ENCODE data around the gene WDR18.

The WDR18 gene

DNA sequence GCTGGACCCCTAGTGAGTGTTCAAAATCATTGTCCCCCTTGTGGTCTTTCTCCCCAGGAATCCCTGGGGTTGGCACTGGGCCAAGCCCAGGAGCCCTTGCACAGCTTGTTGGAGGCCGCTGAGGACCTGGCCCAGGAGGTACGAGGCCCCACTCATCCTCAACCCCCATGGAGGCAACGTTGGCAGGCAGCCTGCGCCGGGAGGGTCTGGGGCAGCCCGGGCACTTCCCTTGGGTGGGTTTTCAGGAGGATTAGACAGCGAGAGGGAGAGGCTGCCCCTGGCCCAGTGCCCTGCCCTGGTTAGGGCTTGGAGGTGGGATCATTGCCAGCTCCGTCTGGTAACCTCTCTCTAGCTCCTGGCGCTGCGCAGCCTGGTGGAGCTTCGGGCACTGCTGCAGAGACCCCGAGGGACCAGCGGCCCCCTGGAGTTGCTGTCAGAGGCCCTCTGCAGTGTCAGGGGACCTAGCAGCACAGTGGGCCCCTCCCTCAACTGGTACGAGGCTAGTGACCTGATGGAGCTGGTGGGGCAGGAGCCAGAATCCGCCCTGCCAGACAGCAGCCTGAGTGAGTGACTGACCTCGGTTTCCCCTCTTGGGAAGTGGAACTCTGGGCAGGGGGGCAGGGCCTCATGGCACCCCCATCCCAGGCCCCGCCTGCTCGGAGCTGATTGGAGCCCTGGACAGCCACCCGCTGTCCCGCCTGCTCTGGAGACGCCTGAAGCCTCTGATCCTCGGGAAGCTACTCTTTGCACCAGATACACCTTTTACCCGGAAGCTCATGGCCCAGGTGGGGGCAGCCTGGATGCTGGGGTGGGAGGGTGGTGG lies 58.8 kb downstream of the WDR18 start:
- no peak for DNase-seq (ENCODE audit: low spot score)

Data from SW480 (cell line).